Measurements from ENCODE around the gene C17orf107.
"Not testable (repeated sequence)": the region's sequence is repeated elsewhere in the genome, so short reads cannot be mapped to it uniquely, and the experiment has no call there.

C17orf107 gene

DNA sequence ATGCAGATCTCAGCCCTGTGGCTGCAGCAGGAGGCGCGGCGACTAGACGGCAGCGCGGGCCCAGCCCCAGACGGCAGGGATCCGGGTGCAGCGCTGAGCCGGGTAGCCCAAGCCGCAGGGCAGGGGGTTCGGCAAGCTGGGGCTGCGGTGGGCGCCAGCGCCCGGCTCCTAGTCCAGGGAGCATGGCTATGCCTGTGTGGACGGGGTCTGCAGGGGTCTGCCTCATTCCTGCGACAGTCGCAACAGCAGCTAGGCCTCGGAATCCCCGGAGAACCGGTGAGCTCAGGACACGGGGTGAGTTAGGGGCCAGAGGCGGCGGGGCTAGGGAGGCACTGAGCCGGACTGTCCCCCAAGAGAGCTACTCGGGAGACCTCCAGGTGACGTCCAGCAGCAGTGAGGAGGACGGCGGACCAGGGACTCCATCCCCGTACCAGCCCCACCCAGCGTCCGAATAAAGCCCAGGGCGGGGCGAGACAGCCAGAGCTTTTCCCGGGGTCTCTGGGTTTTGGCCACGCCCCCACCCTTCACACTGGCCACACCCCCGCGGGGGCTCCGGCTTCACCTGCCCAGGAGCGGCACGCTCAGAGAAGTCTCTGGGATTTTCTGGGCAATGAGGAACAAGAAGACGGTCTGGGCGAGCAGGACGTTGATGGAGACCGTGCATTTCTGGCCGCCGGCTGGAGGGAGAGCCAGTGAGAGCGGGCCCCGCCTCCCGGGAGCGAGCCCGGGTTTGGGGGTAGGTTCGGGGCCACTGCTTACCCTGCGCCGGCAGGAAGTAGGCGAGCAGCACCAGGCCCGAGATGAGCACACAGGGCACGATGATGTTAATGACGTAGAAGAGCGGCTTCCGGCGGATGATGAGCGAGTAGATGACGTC lies 1.1 kb downstream of the C17orf107 start:
- no peak for TF ChIP-seq CTCF (IDR thresholded peaks at IDR 0.05; ENCODE audit: unreplicated experiment in 3 of 3)
- Mint-ChIP-seq H3K27ac (no peak overlapping the region), H3K4me1 (peaks cover 15% of the 10 kb centered on the region), H3K27me3 (ENCODE audit: low read depth) (no peaks in the 10 kb centered on the region), H3K9me3 (no peaks in the 10 kb centered on the region), H3K36me3 (ENCODE audit: low read depth) (peaks cover 13% of the 10 kb centered on the region), H3K4me3 (no peak overlapping the region)

- peaks cover 15% of the 10 kb centered on the region for H3K4me1 Mint-ChIP-seq
Observed at GRCh38 chr17:4901108-4901647, 1.8 kb downstream of the C17orf107 start.

DNA sequence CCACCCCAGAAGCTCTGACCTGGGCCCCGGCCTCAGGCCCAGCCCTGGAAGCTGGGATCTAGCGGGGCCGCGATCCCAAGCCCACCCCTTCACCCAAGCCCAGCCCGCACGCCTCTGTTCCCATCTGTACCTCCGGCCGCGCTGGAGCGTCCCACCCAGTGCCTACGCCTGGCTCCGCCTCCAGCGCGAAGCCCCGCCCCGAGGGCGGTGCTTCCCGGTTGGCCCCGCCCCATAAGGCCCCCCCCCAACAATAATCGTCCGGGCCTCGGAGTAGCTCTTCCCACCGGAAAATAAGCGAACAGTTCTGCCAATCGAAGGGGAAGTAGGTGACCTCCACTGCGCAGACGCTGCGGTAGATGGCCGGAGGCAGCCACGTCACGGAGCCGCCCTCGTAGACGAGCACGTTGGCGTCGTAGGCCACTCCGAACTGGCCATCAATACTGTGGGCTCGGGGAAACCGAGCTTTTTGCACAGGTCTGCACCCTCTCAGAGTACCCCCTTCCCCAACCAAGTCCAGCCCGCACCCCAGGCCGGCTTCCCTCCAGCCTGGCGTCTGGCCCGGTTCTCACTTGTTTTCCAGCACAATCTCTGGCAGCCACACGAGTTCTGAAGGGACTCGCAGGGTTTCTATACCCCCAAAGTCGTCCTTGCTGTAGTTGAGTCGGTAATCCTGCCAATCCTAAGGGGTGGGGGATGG lies 2.5 kb downstream of the C17orf107 start:
- Mint-ChIP-seq H3K4me3 (no peak overlapping the region), H3K4me1 (peaks cover 15% of the 10 kb centered on the region), H3K27ac (peak overlapping the region in 2 of 3 experiments; percentile 10 to 41), H3K36me3 (ENCODE audit: low read depth) (peaks cover 6% of the 10 kb centered on the region), H3K27me3 (ENCODE audit: low read depth) (no peaks in the 10 kb centered on the region), H3K9me3 (no peaks in the 10 kb centered on the region)
- no peak for TF ChIP-seq CTCF (IDR thresholded peaks at IDR 0.05; ENCODE audit: unreplicated experiment in 3 of 3)

More at GRCh38 chr17:4901108-4901647, 1.8 kb downstream of the C17orf107 start:
- no peak for TF ChIP-seq CTCF (IDR thresholded peaks at IDR 0.05; ENCODE audit: unreplicated experiment in 3 of 3)
- no peak overlapping the region for H3K4me3 Mint-ChIP-seq
- H3K9me3 Mint-ChIP-seq: no peaks in the 10 kb centered on the region
- H3K36me3 Mint-ChIP-seq (ENCODE audit: low read depth): peaks cover 7% of the 10 kb centered on the region
- no peaks in the 10 kb centered on the region for H3K27me3 Mint-ChIP-seq (ENCODE audit: low read depth)
- no peak overlapping the region for H3K27ac Mint-ChIP-seq

DNA sequence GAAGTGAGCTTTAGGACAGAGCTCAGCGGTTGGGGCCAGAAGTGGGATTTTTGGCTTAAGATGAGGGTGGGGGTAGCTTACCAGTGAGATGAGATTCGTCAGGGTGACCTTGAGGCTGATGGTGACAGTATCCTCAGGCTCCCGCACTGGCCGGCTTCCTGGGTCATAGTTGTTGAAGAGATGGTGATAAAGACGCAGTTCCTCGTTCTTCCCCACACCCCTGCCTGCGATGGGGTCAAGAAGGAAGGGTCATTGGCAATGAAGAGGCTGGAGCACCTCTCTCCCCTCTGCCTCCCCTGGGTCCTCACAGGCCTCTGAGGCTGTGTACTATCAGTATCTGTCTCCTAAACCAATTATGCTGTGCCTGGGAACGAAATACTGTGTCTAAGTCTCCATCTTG lies 3.2 kb downstream of the C17orf107 start:
- Mint-ChIP-seq H3K27ac (peak overlapping the region in 2 of 3 experiments; percentile 10 to 41), H3K4me1 (peaks cover 15% of the 10 kb centered on the region), H3K36me3 (ENCODE audit: low read depth) (peaks cover 6% of the 10 kb centered on the region), H3K9me3 (no peaks in the 10 kb centered on the region), H3K4me3 (no peak overlapping the region), H3K27me3 (ENCODE audit: low read depth) (no peaks in the 10 kb centered on the region)
- no peak for TF ChIP-seq CTCF (IDR thresholded peaks at IDR 0.05; ENCODE audit: unreplicated experiment in 3 of 3)

DNA sequence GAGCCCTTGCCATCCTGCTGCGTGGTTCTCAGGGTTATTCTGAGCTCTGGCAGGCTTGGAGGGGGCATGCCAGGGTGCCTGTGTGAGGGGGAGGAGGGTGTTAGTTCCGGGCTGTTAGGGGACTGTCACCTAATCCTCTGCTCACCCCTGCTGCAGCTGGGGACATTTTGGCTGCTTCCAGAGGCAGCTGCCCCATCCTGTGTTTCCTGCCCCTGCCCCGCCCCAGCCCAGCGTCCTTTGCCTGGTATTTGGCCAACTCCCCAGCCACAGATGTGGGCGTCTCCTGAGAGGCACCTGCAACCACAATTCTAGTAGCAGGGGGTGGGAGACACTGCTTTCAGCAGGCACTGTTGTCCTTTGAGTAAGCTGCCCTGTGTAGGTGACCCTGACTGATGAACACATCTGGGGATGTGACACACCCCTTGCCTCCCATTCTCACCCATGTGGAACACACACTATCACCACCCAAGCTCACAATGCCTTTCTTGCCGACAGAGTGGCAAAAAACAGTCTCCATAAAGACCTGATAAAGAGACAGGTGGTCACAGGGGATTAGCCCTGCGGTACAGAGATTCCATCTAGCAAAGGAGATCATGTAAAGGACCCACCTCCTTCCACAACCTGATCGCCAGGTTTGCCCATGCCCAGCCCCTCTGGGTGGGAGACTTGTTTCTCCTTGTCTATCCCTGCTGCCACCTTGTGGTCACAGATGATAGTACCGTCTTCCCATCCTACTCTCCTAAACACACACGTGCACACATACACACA lies 3.9 kb downstream of the C17orf107 start, which contains the start of gene CHRNE:
Gene CHRNE, minus strand, starts transcription at position 48 of the 768 bp plus-strand sequence. Its CDS starts 35 bp downstream, at position 13.
- TF ChIP-seq CTCF (IDR thresholded peaks at IDR 0.05; ENCODE audit: unreplicated experiment in 3 of 3): peak; percentile 74 to 80 (median 75)
- H3K27me3 Mint-ChIP-seq (ENCODE audit: low read depth): no peaks in the 10 kb centered on the region
- H3K27ac Mint-ChIP-seq: peak within 1 kb of the TSS; percentile 10 to 41 (median 12)
- peaks cover 6% of the 10 kb centered on the region for H3K36me3 Mint-ChIP-seq (ENCODE audit: low read depth)
- H3K4me3 Mint-ChIP-seq: peak within 1 kb of the TSS in 1 of 3 experiments; percentile 20
- H3K4me1 Mint-ChIP-seq: peaks cover 15% of the 10 kb centered on the region
- no peaks in the 10 kb centered on the region for H3K9me3 Mint-ChIP-seq

GRCh38 chr17:4906642-4907041 lies 7.3 kb downstream of the C17orf107 start:
- peak overlapping the region in 2 of 3 experiments; percentile 29 to 40 for H3K27ac Mint-ChIP-seq
- not testable (repeated sequence) for H3K9me3 Mint-ChIP-seq; H3K4me3 Mint-ChIP-seq; H3K36me3 Mint-ChIP-seq (ENCODE audit: low read depth); H3K27me3 Mint-ChIP-seq (ENCODE audit: low read depth)
- H3K4me1 Mint-ChIP-seq: peaks cover 15% of the 10 kb centered on the region

Data from nephron (organoid).